ENCODE results near the gene SPECC1L. TPM values are rescaled to one million over a fixed set of nuclear protein-coding genes. Genes with fewer than 3 reads are reported as not detected.

Gene SPECC1L
- total and polyA plus RNA-seq, 10 of the 15 experiments (the other 5 are each of a cell fraction or from before 2014, with no cell fraction given) = 1.9 to 40.6 (median 19.1) TPM

- CTCF ChIA-PET = interaction anchor here (1.2 to 19.9 kb wide), 4 partner anchors 9 to 89 kb away, joined by 3 to 332 read pairs (median 7); no protein-coding TSS in a partner anchor
- Histone ChIP-seq H3K27ac (ENCODE audit: control insufficient read depth, insufficient read depth) (peak overlapping the region; percentile 90), H3K4me3 (no peak overlapping the region; the same call in 1 of the 2 replicates), H3K79me2 (ENCODE audit: control insufficient read depth, insufficient read depth, low read length) (peaks cover 83% of the 10 kb centered on the region), H3K9me3 (replicated peaks; ENCODE audit: control insufficient read depth, insufficient read depth, low read length) (no peaks in the 10 kb centered on the region), H3K4me2 (ENCODE audit: control insufficient read depth, insufficient read depth) (peak overlapping the region; percentile 83), H4K20me1 (ENCODE audit: control insufficient read depth, insufficient read depth) (no peaks in the 10 kb centered on the region), H2AFZ (ENCODE audit: control insufficient read depth, low read depth, low read length) (no peak overlapping the region), H3K27me3 (replicated peaks in 1 of 2; ENCODE audit: control insufficient read depth in 2 of 2, insufficient read depth in 2 of 2, low read length in 1 of 2) (no peaks in the 10 kb centered on the region), H3K9ac (ENCODE audit: control insufficient read depth, insufficient read depth, low read length) (peak overlapping the region; percentile 18; the same call in 1 of the 2 replicates), H3K4me1 (ENCODE audit: control insufficient read depth, insufficient read depth, low read length) (peaks cover 76% of the 10 kb centered on the region), H3K36me3 (ENCODE audit: control insufficient read depth in 2 of 2, insufficient read depth in 2 of 2, low read length in 1 of 2) (peaks cover 0 to 16% of the 10 kb centered on the region in 2 experiments; a peak in 3 of 4 replicates)
- intact Hi-C loops (cut with micrococcal nuclease; ENCODE audit: unreplicated experiment) (loop anchor here (10.0 kb wide), 1 partner anchor 107 kb away; no protein-coding TSS in a partner anchor), in situ Hi-C loops (cut with MboI) (loop anchor here (5.0 kb wide), 1 partner anchor 85 kb away; no protein-coding TSS in a partner anchor)
- BruUV-seq (replicated peaks) = no TSS peak
- DNase-seq (ENCODE audit: low read depth, low spot score) (no peak), FAIRE-seq (no peak), ATAC-seq (no peak)
- POLR2A ChIA-PET = interaction anchor here (1.1 to 1.5 kb wide), 2 partner anchors 33 to 82 kb away, joined by 3 read pairs; no protein-coding TSS in a partner anchor
- WGBS (ENCODE audit: insufficient coverage, insufficient replicate concordance, low lambda C conversion rate, missing lambda C conversion rate) = 96% methylated on average over 17 of the region's 17 CpGs
- SMC1A ChIA-PET (ENCODE audit: uncharacterized antibody, unreplicated experiment) = interaction anchor here (1.1 to 10.4 kb wide), 5 partner anchors 33 to 110 kb away, joined by 3 to 122 read pairs (median 5); no protein-coding TSS in a partner anchor
- RAD21 ChIA-PET (ENCODE audit: unreplicated experiment) = interaction anchor here (0.6 to 8.1 kb wide), 3 partner anchors 18 to 106 kb away, joined by 3 to 111 read pairs (median 4); no protein-coding TSS in a partner anchor
- TF ChIP-seq GABPA (IDR thresholded peaks at IDR 0.05; ENCODE audit: low read depth) (no peak), RFX5 (IDR thresholded peaks at IDR 0.05; ENCODE audit: low read depth, low read length) (0 out of 2 replicates have a peak, but pooled peaks have one; percentile 19), LARP7 (IDR thresholded peaks at IDR 0.05) (0 out of 2 replicates have a peak, but pooled peaks have one; percentile 14), ZNF687 (IDR thresholded peaks at IDR 0.05) (no peak), PKNOX1 (IDR thresholded peaks at IDR 0.05) (0 out of 2 replicates have a peak, but pooled peaks have one; percentile 33), IKZF1 (conservative IDR thresholded peaks at IDR 0.05) (peak; percentile 43; the same call in 1 of the 2 replicates), IRF4 (IDR thresholded peaks at IDR 0.05; ENCODE audit: low read depth, low read length) (no peak), HDGF (IDR thresholded peaks at IDR 0.05) (peak; percentile 55; the same call in 1 of the 2 replicates), SREBF1 (IDR thresholded peaks at IDR 0.05; ENCODE audit: low read length) (no peak)
Observed at GRCh38 chr22:24432059-24432853, 161.6 kb downstream of the SPECC1L start.
